Spleen (tissue), 7 donors: ENCODE data around the gene ARNT2.

ENCODE experiments used
- CTCF ChIP-seq, 11 experiments: fragments of 200-600 bp in 7 of 11; fragments of 450-650 bp in 4 of 11; sonication (generic) in 4 of 11; IDR thresholded peaks in 8 of 11; conservative IDR thresholded peaks in 3 of 11; 1 replicate in 7 of 11; 2 replicates in 4 of 11; pipeline versions ENCODE4 v1.4.0 to v1.8.0; 2016 to 2021; ENCODE audit warnings: antibody characterized with exemption in 11 of 11, inconsistent platforms in 4 of 11, mild to moderate bottlenecking in 1 of 11
- POLR2A ChIP-seq, 3 donors: fragments of 450-650 bp; IDR thresholded peaks; one replicate each; pipeline ENCODE4 v1.5.1; 2017; ENCODE audit warnings: antibody characterized with exemption in 3 of 3, mild to moderate bottlenecking in 1 of 3
- donor health status: DM: no; HTN: no; CAD: no; lungs with moderate emphysema.
- donor health status: DM: no; HTN: no; CAD: no.
- donor health status: DM: no; HTN: no; CAD: no.

- TF ChIP-seq CTCF (IDR thresholded peaks at IDR 0.05 in 8 of 11, conservative IDR thresholded peaks at IDR 0.05 in 3 of 11): no peak
- no peak for TF ChIP-seq POLR2A (IDR thresholded peaks at IDR 0.05)
Measured at GRCh38 chr15:80396096-80396495, 8.1 kb upstream of the ARNT2 start.
